H7 (cell line): Measurements from ENCODE around the gene KIF22. TPM values are rescaled to one million over a fixed set of nuclear protein-coding genes. Genes with fewer than 3 reads are reported as not detected.
A peak's percentile ranks its signal among the peaks of the same experiment; 100 is the strongest.
"Not testable (repeated sequence)": the region's sequence is repeated elsewhere in the genome, so short reads cannot be mapped to it uniquely, and the experiment has no call there.

Experiments used
- DNase-seq: peaks from one replicate; pipeline ENCODE4 v3.0.0; 2012
- H3K27me3 ChIP-seq: 2 replicates; pipeline ENCODE4 v1.6.0; 2011; ENCODE audit warnings: mild to moderate bottlenecking, low read length; ENCODE audit not compliant: control insufficient read depth, insufficient read depth
- H3K36me3 ChIP-seq: replicated peaks from 2 replicates; pipeline ENCODE4 v1.5.1; 2011; ENCODE audit warnings: low read length; ENCODE audit not compliant: control insufficient read depth, insufficient read depth
- H3K4me3 ChIP-seq: 2 replicates; pipeline ENCODE4 v1.5.1; 2011; ENCODE audit warnings: low read depth, mild to moderate bottlenecking, control low read depth, low read length, moderate library complexity; ENCODE audit not compliant: insufficient read depth
- total RNA-seq: library from RNA; depleted of rRNA; stranded (reverse); fragments of >200 nt; shearing (Covaris generic); gene quantifications from 2 replicates; pipeline ENCODE4 v1.2.3, GENCODE V29; 2014; rRNA removed

KIF22 gene
- 202 and 205 TPM in 2 replicates for total RNA-seq

DNA sequence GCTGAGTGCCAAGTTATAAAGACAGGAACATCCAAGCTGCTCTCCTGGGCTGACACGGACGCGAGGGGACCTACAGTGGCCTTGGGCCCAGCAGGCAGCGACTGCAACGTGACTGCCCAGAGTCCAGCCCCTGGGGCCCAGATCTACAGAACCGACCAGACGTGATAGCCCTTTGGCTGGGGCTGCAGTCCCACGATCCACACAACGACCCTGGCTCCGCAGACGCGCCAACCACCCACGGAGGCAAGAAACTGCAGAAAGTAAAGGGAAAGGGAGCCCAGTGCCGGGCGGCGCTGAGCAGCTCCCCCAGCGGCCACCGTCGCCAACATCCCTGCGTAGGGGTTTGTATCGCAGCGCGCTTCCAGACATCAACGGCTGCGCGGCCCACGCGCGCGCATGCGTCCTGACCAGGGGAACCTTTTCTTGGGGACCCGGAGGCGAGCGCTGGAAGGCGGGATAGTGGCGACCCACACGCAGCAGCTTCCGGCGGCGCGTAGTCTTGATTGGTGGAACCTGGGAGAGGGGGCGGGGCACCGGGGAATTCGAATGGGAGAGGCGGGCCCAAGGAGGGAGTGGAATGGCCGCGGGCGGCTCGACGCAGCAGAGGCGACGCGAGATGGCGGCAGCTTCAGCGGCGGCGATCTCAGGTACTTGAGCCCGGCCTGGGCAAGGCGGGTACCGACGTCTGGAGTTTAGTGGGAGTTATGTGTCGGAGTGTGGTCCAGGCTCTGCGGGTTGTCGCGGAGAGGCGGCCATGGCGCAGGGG is at the start of gene KIF22:
KIF22 (plus strand) TSS at position 569 of the 766 bp plus-strand sequence; CDS start at position 578, 9 bp downstream.
- Histone ChIP-seq H3K36me3 (peaks cover 2% of the 10 kb centered on the region; the same call in 1 of the 2 replicates), H3K27me3 (peaks cover 2% of the 10 kb centered on the region; the same call in 1 of the 2 replicates), H3K4me3 (peak within 1 kb of the TSS; percentile 96)
- peak; percentile 100 for DNase-seq

DNA sequence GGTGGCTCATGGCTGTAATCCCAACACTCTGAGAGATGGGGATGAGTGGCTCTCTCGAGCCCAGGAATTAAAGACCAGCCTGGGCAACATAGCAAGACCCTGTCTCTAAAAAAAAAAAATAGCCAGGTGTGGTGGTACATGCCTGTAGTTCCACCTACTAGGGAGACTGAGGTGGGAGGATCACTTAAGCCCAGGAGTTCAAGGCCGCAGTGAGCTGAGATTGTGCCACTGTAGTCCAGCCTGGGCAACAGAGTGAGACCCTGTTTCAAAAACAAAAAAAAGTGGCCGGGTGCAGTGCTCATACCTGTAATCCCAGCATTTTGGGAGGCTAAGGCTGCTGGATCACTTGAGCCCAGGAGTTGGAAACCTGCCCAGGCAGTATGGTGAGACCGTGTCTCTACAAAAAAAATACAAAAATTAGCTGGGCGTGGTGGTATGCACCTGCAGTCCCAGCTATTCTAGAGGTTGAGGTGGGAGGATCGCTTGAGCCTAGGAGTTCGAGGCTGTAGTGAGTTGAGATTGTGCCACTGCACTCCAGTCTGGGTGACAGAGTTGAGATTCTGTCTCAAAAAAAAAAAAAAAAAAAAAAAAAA is 47.8 kb upstream of the KIF22 start:
- Histone ChIP-seq H3K4me3 (no peak overlapping the region), H3K27me3 (no peaks in the 10 kb centered on the region), H3K36me3 (peaks cover 7% of the 10 kb centered on the region)
- DNase-seq: no peak

DNA sequence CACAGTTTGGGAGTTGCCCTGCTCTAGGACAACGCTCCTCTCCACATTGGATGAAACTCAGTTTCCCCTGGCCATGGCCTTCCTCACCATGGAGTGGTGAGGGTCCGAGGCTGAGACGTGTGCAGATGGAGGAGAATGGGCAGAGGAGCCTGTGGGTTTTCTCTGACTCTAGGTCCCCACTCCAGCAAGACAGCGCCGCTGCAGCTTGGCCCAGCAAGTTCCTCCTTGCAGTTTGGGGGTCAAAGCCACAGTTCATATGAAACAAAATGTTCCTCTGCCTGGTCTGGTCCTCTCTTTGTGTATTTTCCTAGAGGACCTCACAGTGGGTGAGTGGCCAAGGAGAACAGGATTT is 47.1 kb upstream of the KIF22 start:
- Histone ChIP-seq H3K36me3 (peaks cover 5% of the 10 kb centered on the region), H3K4me3 (no peak overlapping the region), H3K27me3 (no peaks in the 10 kb centered on the region)
- peak; percentile 8 for DNase-seq

DNA sequence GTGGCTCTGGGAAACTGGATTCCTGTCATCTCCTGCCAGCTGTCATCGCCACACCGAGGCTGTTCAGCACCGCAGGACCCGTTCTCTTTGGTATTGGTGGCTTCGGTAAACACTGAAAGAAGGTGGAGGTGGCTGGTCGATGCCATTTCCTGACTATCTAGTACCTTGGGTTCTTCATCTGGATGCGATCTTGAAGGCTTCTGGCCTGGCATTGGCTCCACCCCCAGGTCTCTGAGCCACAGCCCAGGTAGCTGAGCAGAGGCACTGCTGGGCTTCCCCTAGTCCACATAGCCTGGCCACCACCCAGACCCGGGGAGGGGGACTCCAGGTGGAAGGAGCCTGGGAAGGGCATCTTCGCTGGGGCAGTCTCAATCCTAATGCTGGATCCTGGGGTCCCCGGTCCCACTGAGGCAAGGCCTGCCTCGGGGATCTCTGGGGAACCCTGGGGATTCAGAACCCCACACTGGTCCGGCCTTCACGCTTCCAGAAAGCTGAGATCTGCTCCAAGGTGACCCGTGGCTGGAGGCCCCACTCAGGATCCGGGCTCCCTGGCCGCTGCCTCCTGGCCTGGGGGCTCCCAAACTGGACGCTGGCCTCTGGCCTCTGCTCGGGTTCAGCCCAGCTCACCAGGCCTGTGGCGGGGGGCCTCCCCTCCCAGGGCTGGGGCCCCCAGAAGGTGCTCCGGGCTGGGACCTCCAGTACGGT is 46.6 kb upstream of the KIF22 start:
- peak; percentile 62 for DNase-seq
- Histone ChIP-seq H3K36me3 (peaks cover 3% of the 10 kb centered on the region), H3K27me3 (no peaks in the 10 kb centered on the region), H3K4me3 (no peak overlapping the region)

DNA sequence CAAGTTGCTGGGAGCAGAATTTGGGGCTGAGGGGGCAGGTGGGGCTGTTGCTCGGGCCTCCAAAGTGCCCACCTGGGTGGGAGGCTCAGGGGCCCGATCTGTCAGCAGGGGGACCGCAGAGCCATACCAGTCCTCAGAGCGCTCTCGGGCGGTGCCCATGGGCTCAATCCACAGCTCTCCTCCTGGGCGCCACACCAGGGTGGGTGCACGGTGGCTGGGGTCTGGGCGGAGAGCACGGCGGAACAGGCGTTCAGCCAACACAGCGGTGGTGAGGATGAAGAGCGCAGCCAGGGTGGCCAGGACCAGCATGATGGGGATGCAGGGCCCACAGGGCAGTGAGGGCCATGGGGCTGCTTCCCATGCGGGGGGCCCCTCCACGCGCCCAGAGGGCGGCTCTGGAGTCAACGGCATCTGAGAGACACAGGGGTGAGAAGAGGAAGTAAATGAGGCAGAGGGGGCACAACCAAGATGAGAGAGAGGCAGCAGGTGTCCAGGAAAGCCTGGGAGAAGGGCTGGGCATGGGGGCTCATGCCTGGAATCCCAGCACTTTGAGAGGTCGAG is 45.9 kb upstream of the KIF22 start:
- Histone ChIP-seq H3K36me3 (peaks cover 3% of the 10 kb centered on the region), H3K27me3 (no peaks in the 10 kb centered on the region), H3K4me3 (no peak overlapping the region)
- DNase-seq: peak; percentile 69

DNA sequence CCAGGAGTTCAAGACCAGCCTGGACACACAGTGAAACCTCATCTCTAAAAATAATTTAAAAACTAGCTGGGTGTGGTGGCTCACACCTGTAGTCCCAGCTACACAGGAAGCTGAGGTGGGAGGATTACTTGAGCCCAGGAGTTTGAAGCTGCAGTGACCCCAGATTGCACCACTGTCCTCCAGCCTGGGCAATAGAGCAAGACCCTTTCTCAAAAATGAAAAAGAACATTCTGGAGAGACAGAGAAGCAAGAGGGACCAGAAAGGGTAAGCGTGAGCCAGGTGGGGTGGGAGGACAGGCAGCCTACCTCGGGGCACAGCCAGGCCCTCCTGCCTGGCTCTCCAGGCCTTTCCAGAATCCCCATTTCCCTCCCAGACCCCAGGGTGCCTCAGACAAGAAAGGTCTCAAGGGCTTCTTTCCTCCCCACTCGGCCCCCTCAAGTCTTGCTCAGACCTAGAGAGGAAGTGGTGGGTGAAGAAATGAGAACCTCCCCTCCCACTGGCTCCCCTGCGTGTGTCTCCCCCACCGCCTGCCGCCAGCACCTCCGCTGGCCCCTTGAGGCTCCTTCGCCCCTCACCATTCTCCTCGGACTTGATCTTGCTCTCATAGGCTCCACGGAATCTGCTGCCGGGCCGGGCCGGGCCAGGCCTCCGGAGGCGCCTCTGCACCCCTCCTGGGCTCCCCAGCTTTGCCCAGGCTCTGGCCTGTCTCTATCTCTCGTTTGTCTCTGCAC is 45.3 kb upstream of the KIF22 start:
- no peak overlapping the region for H3K4me3 ChIP-seq
- DNase-seq: peak; percentile 70

DNA sequence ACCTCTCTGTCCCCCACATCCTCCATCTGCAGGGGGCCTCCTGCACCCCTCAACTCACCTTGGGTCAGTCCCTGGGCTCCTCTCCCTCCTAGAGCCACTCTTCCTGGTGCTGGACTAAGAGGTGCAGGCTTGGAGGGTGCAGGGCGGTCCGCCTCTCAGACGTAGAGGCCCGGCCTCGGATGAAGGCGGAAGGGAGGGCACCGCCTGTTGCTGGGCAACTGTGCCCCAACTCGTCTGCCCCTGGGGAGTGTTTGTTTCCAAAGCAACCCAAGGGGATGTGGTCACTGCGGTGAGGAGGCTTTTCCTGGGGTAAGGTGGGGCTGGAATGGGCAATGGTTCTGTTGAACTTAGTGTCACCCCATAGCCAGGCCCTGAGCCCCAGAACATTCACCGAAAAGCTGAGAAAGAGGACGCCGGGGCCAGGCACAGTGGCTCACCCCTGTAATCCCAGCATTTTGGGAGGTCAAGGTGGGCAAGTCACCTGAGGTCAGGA is 44.7 kb upstream of the KIF22 start, which contains the start of gene C16orf54:
C16orf54 (minus strand) TSS at position 138 of the 493 bp plus-strand sequence. CDS start 1,039 bp downstream, outside the sequence.
- peaks cover 2% of the 10 kb centered on the region for H3K36me3 ChIP-seq
- DNase-seq: peak; percentile 66
- no peak within 1 kb of the TSS for H3K4me3 ChIP-seq
- H3K27me3 ChIP-seq: no peaks in the 10 kb centered on the region

More for the DNA sequence above, 45.3 kb upstream of the KIF22 start:
- H3K36me3 ChIP-seq: peaks cover 2% of the 10 kb centered on the region
- no peaks in the 10 kb centered on the region for H3K27me3 ChIP-seq

DNA sequence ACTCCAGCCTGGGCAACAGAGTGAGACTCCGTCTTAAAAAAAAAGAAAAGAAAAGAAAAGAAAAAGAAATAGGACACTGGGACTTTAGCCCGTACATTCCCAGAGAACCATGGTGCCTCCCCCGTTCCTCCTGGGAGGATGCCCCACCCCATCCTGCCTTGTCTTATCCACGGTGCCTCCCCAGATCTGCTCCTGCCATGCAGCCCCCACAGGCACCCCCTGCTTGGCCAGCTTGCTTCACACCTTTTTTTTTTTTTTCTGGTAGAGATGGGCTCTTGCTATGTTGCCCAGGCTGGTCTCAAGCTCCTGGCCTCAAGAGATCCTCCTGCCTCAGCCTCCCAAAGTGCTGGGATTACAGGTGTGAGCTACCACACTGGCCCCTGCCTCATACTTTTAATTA is 44.0 kb upstream of the KIF22 start:
- not testable (repeated sequence) for H3K27me3 ChIP-seq, H3K36me3 ChIP-seq, H3K4me3 ChIP-seq
- DNase-seq: peak; percentile 37

DNA sequence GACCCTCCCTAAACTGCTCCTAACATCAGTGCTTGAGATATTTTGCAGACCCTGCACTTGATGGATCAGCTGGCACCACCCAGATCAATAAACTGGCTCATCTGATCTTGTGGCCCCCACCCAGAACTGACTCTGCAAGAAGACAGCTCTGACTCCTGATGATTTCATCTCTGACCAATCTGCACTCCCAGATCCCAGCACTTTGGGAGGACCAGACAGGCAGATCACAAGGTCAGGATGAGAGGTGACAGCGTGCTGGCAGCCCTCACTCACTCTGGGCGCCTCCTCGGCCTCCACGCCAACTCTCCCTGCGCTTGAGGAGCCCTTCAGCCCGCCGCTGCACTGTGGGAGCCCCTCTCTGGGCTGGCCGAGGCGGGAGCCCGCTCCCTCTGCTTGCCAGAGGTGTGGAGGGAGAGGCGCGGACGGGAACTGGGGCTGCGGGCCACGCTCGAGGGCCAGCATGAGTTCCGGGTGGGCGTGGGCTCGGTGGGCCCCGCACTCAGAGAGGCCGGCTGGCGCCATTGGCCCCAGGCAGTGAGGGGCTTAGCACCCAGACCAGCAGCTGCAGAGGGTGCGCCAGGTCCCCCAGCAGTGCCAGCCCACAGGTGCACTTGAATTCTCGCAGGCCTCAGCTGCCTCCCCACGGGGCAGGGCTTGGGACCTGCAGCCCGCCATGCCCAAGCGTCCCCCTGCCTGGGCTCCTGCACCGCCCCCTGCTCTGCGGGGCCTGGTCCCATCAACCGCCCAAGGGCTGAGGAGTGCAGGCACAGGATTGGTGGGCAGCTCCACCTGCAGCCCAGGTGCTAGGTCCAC is 42.4 kb upstream of the KIF22 start:
- Histone ChIP-seq H3K36me3 (no peaks in the 10 kb centered on the region; the same call in none of the 2 replicates), H3K27me3 (no peaks in the 10 kb centered on the region), H3K4me3 (no peak overlapping the region)
- peak; percentile 31 for DNase-seq

DNA sequence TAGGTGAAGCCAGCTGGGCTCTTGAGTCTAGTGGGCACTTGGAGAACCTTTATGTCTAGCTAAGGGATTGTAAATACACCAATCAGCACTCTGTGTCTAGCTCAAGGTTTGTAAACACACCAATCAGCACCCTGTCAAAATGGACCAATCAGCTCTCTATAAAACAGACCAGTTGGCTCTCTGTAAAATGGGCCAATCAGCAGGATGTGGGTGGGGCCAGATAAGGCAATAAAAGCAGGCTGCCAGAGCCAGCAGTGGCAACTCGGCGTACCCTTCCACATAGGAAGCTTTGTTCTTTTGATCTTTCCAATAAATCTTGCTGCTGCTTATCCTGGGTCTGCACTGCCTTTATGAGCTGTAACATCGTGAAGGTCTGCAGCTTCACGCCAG is 41.8 kb upstream of the KIF22 start:
- not testable (repeated sequence) for DNase-seq, H3K27me3 ChIP-seq, H3K4me3 ChIP-seq, H3K36me3 ChIP-seq

DNA sequence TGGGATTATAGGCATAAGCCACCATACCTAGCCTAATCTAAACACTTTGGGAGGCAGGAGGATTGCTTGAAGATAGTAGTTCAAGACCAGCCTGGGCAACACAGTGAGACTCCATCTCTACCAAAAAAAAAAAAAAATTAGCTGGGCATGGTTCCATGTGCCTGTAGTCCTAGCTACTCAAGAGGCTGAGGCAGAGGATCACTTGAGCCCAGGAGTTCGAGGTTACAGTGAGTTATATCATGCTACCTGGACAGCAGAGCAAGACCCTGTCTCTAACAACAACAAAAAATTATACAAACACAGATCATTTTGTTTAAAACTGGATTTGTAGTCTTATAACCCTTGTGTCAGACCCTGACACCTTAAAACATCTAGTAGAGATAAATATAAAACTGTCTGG is 37.0 kb upstream of the KIF22 start:
- H3K27me3 ChIP-seq: no peaks in the 10 kb centered on the region

DNA sequence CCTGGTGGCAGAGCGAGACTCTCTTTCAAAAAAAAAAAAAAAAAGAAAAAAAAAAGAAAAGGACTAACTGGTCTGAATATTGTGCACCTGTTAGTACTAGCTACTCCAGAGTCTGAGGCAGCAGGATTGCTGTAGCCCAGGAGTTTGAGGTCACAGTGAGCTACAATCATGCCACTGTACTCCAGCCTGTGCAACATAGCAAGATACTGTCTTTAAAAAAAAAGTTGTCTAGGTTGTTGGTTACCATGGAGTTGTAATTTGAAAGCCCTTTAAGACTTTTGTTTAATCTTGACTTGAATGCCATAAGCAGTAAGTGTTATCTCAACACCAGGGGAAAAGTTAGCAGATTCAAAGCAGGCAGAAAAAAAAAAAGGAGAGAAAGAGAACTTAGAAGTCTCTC is 33.9 kb upstream of the KIF22 start:
- Histone ChIP-seq H3K27me3 (no peaks in the 10 kb centered on the region), H3K4me3 (no peak overlapping the region), H3K36me3 (no peaks in the 10 kb centered on the region)
- no peak for DNase-seq

More for the DNA sequence above, 37.0 kb upstream of the KIF22 start:
- DNase-seq: no peak
- Histone ChIP-seq H3K36me3 (no peaks in the 10 kb centered on the region), H3K4me3 (no peak overlapping the region)

DNA sequence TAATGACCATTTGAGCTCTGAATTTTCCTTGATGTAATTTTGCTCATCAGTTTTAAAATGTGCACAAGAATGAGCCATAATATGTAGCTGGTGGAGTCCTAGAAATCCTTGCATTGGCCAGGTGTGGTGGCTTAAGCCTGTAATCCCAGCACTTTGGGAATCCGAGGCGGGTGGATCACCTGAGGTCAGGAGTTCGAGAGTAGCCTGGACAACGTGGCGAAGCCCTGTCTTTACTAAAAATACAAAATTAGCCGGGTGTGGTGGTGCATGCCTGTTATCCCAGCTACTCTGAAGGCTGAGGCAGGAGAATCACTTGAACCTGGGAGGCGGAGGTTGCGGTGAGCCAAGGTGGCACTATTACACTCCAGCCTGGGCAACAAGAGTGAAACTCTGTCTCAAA is 33.5 kb upstream of the KIF22 start:
- not testable (repeated sequence) for H3K36me3 ChIP-seq, DNase-seq, H3K27me3 ChIP-seq, H3K4me3 ChIP-seq
